H1 (cell line): ENCODE results near the gene AFF1. TPM values are rescaled to one million over a fixed set of nuclear protein-coding genes. Genes with fewer than 3 reads are reported as not detected.

ENCODE experiments used
- TAF7 ChIP-seq: optimal IDR thresholded peaks from 2 replicates; pipeline ENCODE3; 2011; ENCODE audit warnings: low read depth, mild to moderate bottlenecking, inconsistent platforms, low read length, moderate library complexity, borderline replicate concordance
- polyA plus RNA-seq, 7 experiments: library from polyadenylated mRNA; depleted of rRNA in 3 of 7; stranded (reverse) in 5 of 7; unstranded in 2 of 7; fragments of >200 nt in 5 of 7; fragments of 200-250 nt in 2 of 7; gene quantifications; 1 replicate in 5 of 7; 2 replicates in 1 of 7; 4 replicates in 1 of 7; pipeline versions ENCODE4 v1.2.1 to v1.2.3, GENCODE V29; 2011 to 2013; ENCODE audit warnings: missing spikeins in 2 of 7, mixed read lengths in 2 of 7
- total RNA-seq: library from RNA; stranded (reverse); fragmentation: NEBNext Ultra II Directional; extraction: Animal tissue kit (Norgen Biotek cat#: 25700); gene quantifications from 2 replicates; pipeline ENCODE4 v1.2.1, GENCODE V29; 2021
- TF ChIP-seq, protein P1 (sequence below): fragments of 300-600 bp; sonication (generic); IDR thresholded peaks from 2 replicates; pipeline ENCODE4 v1.7.1; 2012; ENCODE audit warnings: low read length, moderate library complexity, mild to moderate bottlenecking, inconsistent platforms; ENCODE audit not compliant: insufficient replicate concordance

AFF1 gene
- total and polyA plus RNA-seq, 2 of the 8 experiments (the other 6 are each of a cell fraction or from before 2014, with no cell fraction given): 14.8 to 85.5 TPM

DNA sequence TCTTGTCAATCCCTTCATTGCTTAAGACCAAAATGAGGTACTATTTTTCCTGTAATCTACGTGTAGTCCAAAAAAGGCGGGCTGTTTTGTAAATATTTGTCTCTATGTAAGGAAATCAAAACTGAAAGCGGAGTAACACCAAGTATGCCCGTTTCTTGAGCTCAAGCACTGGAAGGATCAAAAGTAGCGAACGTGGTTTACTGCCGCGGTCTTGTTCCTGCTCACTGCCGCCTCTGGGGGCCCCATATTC, 71.5 kb downstream of the AFF1 start (continued):
- TF ChIP-seq, protein P1, sequence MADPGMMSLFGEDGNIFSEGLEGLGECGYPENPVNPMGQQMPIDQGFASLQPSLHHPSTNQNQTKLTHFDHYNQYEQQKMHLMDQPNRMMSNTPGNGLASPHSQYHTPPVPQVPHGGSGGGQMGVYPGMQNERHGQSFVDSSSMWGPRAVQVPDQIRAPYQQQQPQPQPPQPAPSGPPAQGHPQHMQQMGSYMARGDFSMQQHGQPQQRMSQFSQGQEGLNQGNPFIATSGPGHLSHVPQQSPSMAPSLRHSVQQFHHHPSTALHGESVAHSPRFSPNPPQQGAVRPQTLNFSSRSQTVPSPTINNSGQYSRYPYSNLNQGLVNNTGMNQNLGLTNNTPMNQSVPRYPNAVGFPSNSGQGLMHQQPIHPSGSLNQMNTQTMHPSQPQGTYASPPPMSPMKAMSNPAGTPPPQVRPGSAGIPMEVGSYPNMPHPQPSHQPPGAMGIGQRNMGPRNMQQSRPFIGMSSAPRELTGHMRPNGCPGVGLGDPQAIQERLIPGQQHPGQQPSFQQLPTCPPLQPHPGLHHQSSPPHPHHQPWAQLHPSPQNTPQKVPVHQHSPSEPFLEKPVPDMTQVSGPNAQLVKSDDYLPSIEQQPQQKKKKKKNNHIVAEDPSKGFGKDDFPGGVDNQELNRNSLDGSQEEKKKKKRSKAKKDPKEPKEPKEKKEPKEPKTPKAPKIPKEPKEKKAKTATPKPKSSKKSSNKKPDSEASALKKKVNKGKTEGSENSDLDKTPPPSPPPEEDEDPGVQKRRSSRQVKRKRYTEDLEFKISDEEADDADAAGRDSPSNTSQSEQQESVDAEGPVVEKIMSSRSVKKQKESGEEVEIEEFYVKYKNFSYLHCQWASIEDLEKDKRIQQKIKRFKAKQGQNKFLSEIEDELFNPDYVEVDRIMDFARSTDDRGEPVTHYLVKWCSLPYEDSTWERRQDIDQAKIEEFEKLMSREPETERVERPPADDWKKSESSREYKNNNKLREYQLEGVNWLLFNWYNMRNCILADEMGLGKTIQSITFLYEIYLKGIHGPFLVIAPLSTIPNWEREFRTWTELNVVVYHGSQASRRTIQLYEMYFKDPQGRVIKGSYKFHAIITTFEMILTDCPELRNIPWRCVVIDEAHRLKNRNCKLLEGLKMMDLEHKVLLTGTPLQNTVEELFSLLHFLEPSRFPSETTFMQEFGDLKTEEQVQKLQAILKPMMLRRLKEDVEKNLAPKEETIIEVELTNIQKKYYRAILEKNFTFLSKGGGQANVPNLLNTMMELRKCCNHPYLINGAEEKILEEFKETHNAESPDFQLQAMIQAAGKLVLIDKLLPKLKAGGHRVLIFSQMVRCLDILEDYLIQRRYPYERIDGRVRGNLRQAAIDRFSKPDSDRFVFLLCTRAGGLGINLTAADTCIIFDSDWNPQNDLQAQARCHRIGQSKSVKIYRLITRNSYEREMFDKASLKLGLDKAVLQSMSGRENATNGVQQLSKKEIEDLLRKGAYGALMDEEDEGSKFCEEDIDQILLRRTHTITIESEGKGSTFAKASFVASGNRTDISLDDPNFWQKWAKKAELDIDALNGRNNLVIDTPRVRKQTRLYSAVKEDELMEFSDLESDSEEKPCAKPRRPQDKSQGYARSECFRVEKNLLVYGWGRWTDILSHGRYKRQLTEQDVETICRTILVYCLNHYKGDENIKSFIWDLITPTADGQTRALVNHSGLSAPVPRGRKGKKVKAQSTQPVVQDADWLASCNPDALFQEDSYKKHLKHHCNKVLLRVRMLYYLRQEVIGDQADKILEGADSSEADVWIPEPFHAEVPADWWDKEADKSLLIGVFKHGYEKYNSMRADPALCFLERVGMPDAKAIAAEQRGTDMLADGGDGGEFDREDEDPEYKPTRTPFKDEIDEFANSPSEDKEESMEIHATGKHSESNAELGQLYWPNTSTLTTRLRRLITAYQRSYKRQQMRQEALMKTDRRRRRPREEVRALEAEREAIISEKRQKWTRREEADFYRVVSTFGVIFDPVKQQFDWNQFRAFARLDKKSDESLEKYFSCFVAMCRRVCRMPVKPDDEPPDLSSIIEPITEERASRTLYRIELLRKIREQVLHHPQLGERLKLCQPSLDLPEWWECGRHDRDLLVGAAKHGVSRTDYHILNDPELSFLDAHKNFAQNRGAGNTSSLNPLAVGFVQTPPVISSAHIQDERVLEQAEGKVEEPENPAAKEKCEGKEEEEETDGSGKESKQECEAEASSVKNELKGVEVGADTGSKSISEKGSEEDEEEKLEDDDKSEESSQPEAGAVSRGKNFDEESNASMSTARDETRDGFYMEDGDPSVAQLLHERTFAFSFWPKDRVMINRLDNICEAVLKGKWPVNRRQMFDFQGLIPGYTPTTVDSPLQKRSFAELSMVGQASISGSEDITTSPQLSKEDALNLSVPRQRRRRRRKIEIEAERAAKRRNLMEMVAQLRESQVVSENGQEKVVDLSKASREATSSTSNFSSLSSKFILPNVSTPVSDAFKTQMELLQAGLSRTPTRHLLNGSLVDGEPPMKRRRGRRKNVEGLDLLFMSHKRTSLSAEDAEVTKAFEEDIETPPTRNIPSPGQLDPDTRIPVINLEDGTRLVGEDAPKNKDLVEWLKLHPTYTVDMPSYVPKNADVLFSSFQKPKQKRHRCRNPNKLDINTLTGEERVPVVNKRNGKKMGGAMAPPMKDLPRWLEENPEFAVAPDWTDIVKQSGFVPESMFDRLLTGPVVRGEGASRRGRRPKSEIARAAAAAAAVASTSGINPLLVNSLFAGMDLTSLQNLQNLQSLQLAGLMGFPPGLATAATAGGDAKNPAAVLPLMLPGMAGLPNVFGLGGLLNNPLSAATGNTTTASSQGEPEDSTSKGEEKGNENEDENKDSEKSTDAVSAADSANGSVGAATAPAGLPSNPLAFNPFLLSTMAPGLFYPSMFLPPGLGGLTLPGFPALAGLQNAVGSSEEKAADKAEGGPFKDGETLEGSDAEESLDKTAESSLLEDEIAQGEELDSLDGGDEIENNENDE: peak; percentile 32
- no peak for TF ChIP-seq TAF7
